Hematopoietic multipotent progenitor cell treated with erythropoietin and hydrocortisone succinate and interleukin-3 and kit ligand, for 4 days (in vitro differentiated cells): ENCODE results near the gene DDX50.
A peak's percentile ranks its signal among the peaks of the same experiment; 100 is the strongest.
"Not testable (repeated sequence)": the region's sequence is repeated elsewhere in the genome, so short reads cannot be mapped to it uniquely, and the experiment has no call there.

Experiments
- DNase-seq: peaks from one replicate; pipeline ENCODE4 v3.0.0-alpha.2; 2015

The DDX50 gene

GRCh38 chr10:68901105-68901927, at the start of gene DDX50:
Gene DDX50 (plus strand): TSS chr10:68901315. CDS start chr10:68901385, 70 bp downstream.
- peak; percentile 100 for DNase-seq

- DNase-seq = no peak
These were observed 44.8 kb upstream of the DDX50 start for GRCh38 chr10:68856352-68856751.

GRCh38 chr10:68857005-68857404, 44.1 kb upstream of the DDX50 start:
- DNase-seq = no peak

GRCh38 chr10:68861253-68861652, 39.9 kb upstream of the DDX50 start:
- DNase-seq = no peak

- no peak for DNase-seq
These were observed 36.5 kb upstream of the DDX50 start for GRCh38 chr10:68864611-68865010.

GRCh38 chr10:68868173-68868572, 32.9 kb upstream of the DDX50 start:
- not testable (repeated sequence) for DNase-seq

- no peak for DNase-seq
These were observed 31.5 kb upstream of the DDX50 start for GRCh38 chr10:68869623-68870022.

GRCh38 chr10:68870061-68870460, 31.1 kb upstream of the DDX50 start:
- no peak for DNase-seq

GRCh38 chr10:68870545-68871104, 30.5 kb upstream of the DDX50 start:
- DNase-seq = peak; percentile 8

GRCh38 chr10:68871105-68871711, 29.9 kb upstream of the DDX50 start:
- peak; percentile 10 for DNase-seq

- no peak for DNase-seq
These were observed 29.3 kb upstream of the DDX50 start for GRCh38 chr10:68871731-68872342.

GRCh38 chr10:68876246-68877138, 24.6 kb upstream of the DDX50 start:
- DNase-seq = no peak

- no peak for DNase-seq
These were observed 23.5 kb upstream of the DDX50 start for GRCh38 chr10:68877482-68878110.

- DNase-seq = no peak
These were observed 22.6 kb upstream of the DDX50 start for GRCh38 chr10:68878496-68878895.

- DNase-seq = no peak
These were observed 21.5 kb upstream of the DDX50 start for GRCh38 chr10:68879628-68880027.

- DNase-seq = no peak
These were observed 20.9 kb upstream of the DDX50 start for GRCh38 chr10:68880181-68880580.

- DNase-seq = no peak
These were observed 6.1 kb upstream of the DDX50 start for GRCh38 chr10:68895041-68895440.

GRCh38 chr10:68897336-68897741, 3.8 kb upstream of the DDX50 start:
- DNase-seq = peak; percentile 83

GRCh38 chr10:68899186-68899745, 1.8 kb upstream of the DDX50 start:
- DNase-seq = no peak

- DNase-seq = no peak
These were observed 549 bp upstream of the DDX50 start for GRCh38 chr10:68900427-68901104.

GRCh38 chr10:68902382-68902781, 1.3 kb downstream of the DDX50 start:
- DNase-seq = no peak
